HG03196 (cell line): ENCODE data around the gene TAC4.

Experiments
- ATAC-seq: cut with Tn5 transposase; IDR thresholded peaks from one replicate; pipeline ENCODE4 v1.9.1; 2021; ENCODE audit not compliant: unreplicated experiment

The TAC4 gene

GRCh38 chr17:49873466-49873865, 25.6 kb upstream of the TAC4 start:
- ATAC-seq, result no peak

GRCh38 chr17:49872754-49873377, 25.0 kb upstream of the TAC4 start:
- ATAC-seq, result no peak

GRCh38 chr17:49871211-49871610, 23.3 kb upstream of the TAC4 start:
- ATAC-seq, result no peak

GRCh38 chr17:49870298-49870697, 22.4 kb upstream of the TAC4 start:
- ATAC-seq, result no peak

GRCh38 chr17:49869038-49869374, 21.1 kb upstream of the TAC4 start:
- ATAC-seq, result no peak

- ATAC-seq, result no peak
Measured at GRCh38 chr17:49866882-49867413, 19.1 kb upstream of the TAC4 start.

GRCh38 chr17:49866019-49866380, 18.1 kb upstream of the TAC4 start:
- ATAC-seq, result no peak

GRCh38 chr17:49862781-49863331, 15.0 kb upstream of the TAC4 start:
- no peak for ATAC-seq

GRCh38 chr17:49861150-49861884, 13.4 kb upstream of the TAC4 start:
- ATAC-seq, result no peak

GRCh38 chr17:49859991-49860953, 12.4 kb upstream of the TAC4 start:
- no peak for ATAC-seq

- ATAC-seq, result no peak
Measured at GRCh38 chr17:49858796-49859195, 10.9 kb upstream of the TAC4 start.

- ATAC-seq, result no peak
Measured at GRCh38 chr17:49854126-49854525, 6.3 kb upstream of the TAC4 start.

- no peak for ATAC-seq
Measured at GRCh38 chr17:49853470-49854015, 5.7 kb upstream of the TAC4 start.

GRCh38 chr17:49851387-49852291, 3.8 kb upstream of the TAC4 start:
- ATAC-seq, result no peak

GRCh38 chr17:49850772-49851386, 3.0 kb upstream of the TAC4 start:
- no peak for ATAC-seq

GRCh38 chr17:49850218-49850610, 2.3 kb upstream of the TAC4 start:
- no peak for ATAC-seq

GRCh38 chr17:49848739-49849138, 870 bp upstream of the TAC4 start:
- no peak for ATAC-seq

- no peak for ATAC-seq
Measured at GRCh38 chr17:49846938-49847712, 744 bp downstream of the TAC4 start.

- no peak for ATAC-seq
Measured at GRCh38 chr17:49845321-49845720, 2.5 kb downstream of the TAC4 start.
